ENCODE results near the gene LYSMD1.

DNA sequence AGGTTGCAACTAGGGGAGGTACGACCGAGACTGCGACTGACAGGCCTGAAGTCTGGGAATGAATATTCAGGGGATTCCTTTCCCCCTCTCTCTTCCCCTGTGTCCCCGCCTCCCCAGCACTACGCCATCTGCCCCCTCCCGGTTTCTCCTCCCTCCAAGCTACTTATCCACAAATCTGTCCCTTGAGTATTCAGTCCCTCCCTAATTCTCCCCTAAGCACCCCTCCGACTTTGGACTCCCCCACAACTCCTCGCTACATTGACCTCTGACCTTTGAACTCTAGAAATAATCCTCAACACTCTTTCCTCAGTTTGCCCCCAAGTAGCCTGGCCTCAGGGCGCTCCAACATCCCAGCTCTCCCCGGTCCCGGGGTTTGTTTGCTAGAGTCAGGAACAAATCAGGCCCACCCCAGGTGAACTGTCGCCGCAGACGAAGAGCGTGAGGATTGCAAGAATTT, 393 bp downstream of the LYSMD1 start:
- TF ChIP-seq CTCF (IDR thresholded peaks at IDR 0.05; ENCODE audit: low read length) (no peak), EZH2 (optimal IDR thresholded peaks at IDR 0.05; ENCODE audit: low read depth, low read length) (no peak), EZH2phosphoT487 (IDR thresholded peaks at IDR 0.05; ENCODE audit: low read length) (no peak)
